Measurements from ENCODE around the gene MOB3A.
"Not testable (repeated sequence)": the region's sequence is repeated elsewhere in the genome, so short reads cannot be mapped to it uniquely, and the experiment has no call there.

MOB3A gene

GRCh38 chr19:2034253-2034652 lies 61.9 kb downstream of the MOB3A start:
- not testable (repeated sequence) for DNase-seq (ENCODE audit: low read depth)

GRCh38 chr19:2033825-2034159 lies 62.3 kb downstream of the MOB3A start:
- DNase-seq (ENCODE audit: low read depth) = no peak

- DNase-seq (ENCODE audit: low read depth) = no peak
Measured at GRCh38 chr19:2033115-2033824, 62.9 kb downstream of the MOB3A start.

- no peak for DNase-seq (ENCODE audit: low read depth)
Measured at GRCh38 chr19:2032296-2032941, 63.7 kb downstream of the MOB3A start.

GRCh38 chr19:2027361-2027760 lies 68.8 kb downstream of the MOB3A start:
- no peak for DNase-seq (ENCODE audit: low read depth)

- no peak for DNase-seq (ENCODE audit: low read depth)
Measured at GRCh38 chr19:2026770-2027169, 69.4 kb downstream of the MOB3A start.

GRCh38 chr19:2022289-2022688 lies 73.8 kb downstream of the MOB3A start:
- DNase-seq (ENCODE audit: low read depth) = no peak

GRCh38 chr19:2021453-2022140 lies 74.5 kb downstream of the MOB3A start:
- DNase-seq (ENCODE audit: low read depth) = no peak
